ENCODE measurements around the gene FTSJ1. TPM values are rescaled to one million over a fixed set of nuclear protein-coding genes. Genes with fewer than 3 reads are reported as not detected.

Gene FTSJ1
- total RNA-seq, 1 experiment from 2014 or later = 49.4 TPM

DNA sequence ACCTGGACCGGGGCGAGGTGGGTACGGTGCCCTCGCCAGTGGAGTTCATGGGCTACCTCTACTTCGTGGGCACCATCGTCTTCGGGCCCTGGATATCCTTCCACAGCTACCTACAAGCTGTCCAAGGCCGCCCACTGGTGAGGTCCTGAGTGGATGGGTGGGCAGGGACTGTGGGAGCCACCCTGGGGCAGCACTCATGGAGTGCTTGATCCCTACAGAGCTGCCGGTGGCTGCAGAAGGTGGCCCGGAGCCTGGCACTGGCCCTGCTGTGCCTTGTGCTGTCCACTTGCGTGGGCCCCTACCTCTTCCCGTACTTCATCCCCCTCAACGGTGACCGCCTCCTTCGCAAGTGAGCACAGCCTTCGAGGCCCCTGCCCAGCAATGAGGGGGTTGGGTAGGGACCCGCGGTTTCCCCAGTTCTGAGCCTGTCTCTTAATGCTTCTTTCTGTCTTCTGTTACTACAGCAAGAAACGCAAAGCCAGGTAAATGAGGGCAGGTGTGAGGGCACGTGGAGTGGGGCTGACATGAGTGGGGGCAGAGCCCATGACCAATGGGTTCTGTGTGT, 36.5 kb downstream of the FTSJ1 start:
- no peak for DNase-seq
- H3K23ac ChIP-seq (ENCODE audit: insufficient read length, low read depth, low read length) = no peak overlapping the region
- peaks cover 44% of the 10 kb centered on the region for H3K9me3 ChIP-seq (ENCODE audit: control insufficient read depth, low read depth, low read length)
- H2BK5ac ChIP-seq (ENCODE audit: insufficient read length, low read length) = no peak overlapping the region
- H3K9ac ChIP-seq (ENCODE audit: extremely low read depth, insufficient read length, low read length) = no peak overlapping the region
- no peak overlapping the region for H2AK5ac ChIP-seq (ENCODE audit: insufficient read length, low read length)
- peaks cover 5% of the 10 kb centered on the region for H3K27me3 Mint-ChIP-seq (ENCODE audit: low read depth)
- no CpG with 5 or more reads among the region's 20 CpGs for WGBS (ENCODE audit: extremely low coverage, insufficient read length, low lambda C conversion rate)
- H3K27ac ChIP-seq (ENCODE audit: insufficient read length, low read depth, low read length) = no peak overlapping the region
- no peaks in the 10 kb centered on the region for H3K79me1 ChIP-seq (ENCODE audit: insufficient read depth, low read depth, low read length, poor library complexity, severe bottlenecking)
- H2BK120ac ChIP-seq (ENCODE audit: low read depth, low read length, poor library complexity, severe bottlenecking) = no peak overlapping the region
- H3K18ac ChIP-seq (ENCODE audit: insufficient read length, low read depth, low read length) = no peak overlapping the region
- no peak overlapping the region for H3K4me2 ChIP-seq (ENCODE audit: insufficient read depth, insufficient read length, low read length)
- peaks cover 5% of the 10 kb centered on the region for H3K23me2 ChIP-seq (ENCODE audit: insufficient read length, low read depth, low read length, poor library complexity, severe bottlenecking)
- no peak overlapping the region for H3K4me3 Mint-ChIP-seq
- no peaks in the 10 kb centered on the region for H3K79me2 ChIP-seq (ENCODE audit: insufficient read depth, low read length)
- no peaks in the 10 kb centered on the region for H3K27me3 ChIP-seq (ENCODE audit: insufficient read depth, low read length)
- no peaks in the 10 kb centered on the region for H4K20me1 ChIP-seq (ENCODE audit: control insufficient read depth, insufficient read depth, insufficient read length)
- no peak overlapping the region for H3K4ac ChIP-seq (ENCODE audit: low read depth, low read length)
- peaks cover 69 to 83% of the 10 kb centered on the region in 2 experiments for H3K9me3 Mint-ChIP-seq
- TF ChIP-seq, protein P1, sequence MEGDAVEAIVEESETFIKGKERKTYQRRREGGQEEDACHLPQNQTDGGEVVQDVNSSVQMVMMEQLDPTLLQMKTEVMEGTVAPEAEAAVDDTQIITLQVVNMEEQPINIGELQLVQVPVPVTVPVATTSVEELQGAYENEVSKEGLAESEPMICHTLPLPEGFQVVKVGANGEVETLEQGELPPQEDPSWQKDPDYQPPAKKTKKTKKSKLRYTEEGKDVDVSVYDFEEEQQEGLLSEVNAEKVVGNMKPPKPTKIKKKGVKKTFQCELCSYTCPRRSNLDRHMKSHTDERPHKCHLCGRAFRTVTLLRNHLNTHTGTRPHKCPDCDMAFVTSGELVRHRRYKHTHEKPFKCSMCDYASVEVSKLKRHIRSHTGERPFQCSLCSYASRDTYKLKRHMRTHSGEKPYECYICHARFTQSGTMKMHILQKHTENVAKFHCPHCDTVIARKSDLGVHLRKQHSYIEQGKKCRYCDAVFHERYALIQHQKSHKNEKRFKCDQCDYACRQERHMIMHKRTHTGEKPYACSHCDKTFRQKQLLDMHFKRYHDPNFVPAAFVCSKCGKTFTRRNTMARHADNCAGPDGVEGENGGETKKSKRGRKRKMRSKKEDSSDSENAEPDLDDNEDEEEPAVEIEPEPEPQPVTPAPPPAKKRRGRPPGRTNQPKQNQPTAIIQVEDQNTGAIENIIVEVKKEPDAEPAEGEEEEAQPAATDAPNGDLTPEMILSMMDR (conservative IDR thresholded peaks at IDR 0.05) = no peak
- H3K4me1 Mint-ChIP-seq = peaks cover 3 to 8% of the 10 kb centered on the region in 2 experiments; a peak in 3 of 4 replicates
- H2BK15ac ChIP-seq (ENCODE audit: low read depth, low read length) = no peak overlapping the region
- no peak overlapping the region for H4K8ac ChIP-seq (replicated peaks; ENCODE audit: insufficient read length, low read depth, low read length)
- peaks cover 18 to 30% (median 29%) of the 10 kb centered on the region in 3 experiments; a peak in 6 of 7 replicates for H3K36me3 Mint-ChIP-seq (ENCODE audit: insufficient read depth in 1 of 3, low read depth in 3 of 3)
- H2BK12ac ChIP-seq (ENCODE audit: insufficient read length, low read depth, low read length) = no peak overlapping the region
- H3K56ac ChIP-seq (ENCODE audit: insufficient read length, low read depth, low read length) = no peak overlapping the region
- H3K4me1 ChIP-seq (ENCODE audit: insufficient read depth, low read length) = no peaks in the 10 kb centered on the region
- H4K5ac ChIP-seq (ENCODE audit: insufficient read length, low read depth, low read length) = no peak overlapping the region
- no peak overlapping the region for H4K91ac ChIP-seq (ENCODE audit: insufficient read length, low read depth, low read length)
- H3K14ac ChIP-seq (ENCODE audit: insufficient read depth, low read length) = no peak overlapping the region
- no peak overlapping the region for H3T11ph ChIP-seq (ENCODE audit: low read length)
- H2BK20ac ChIP-seq (ENCODE audit: low read depth, low read length, poor library complexity, severe bottlenecking) = no peak overlapping the region
- no peak overlapping the region for H3K27ac Mint-ChIP-seq
- H2AFZ ChIP-seq (ENCODE audit: low read length) = no peak overlapping the region

All from H9 (cell line).